Glomerular visceral epithelial cell (primary cell): ENCODE results near the gene BOLL.
"Not testable (repeated sequence)": the region's sequence is repeated elsewhere in the genome, so short reads cannot be mapped to it uniquely, and the experiment has no call there.

Experiments
- DNase-seq: peaks from one replicate; pipeline ENCODE4 v3.0.0-alpha.2; 2016; ENCODE audit errors: extremely low spot score

BOLL gene

DNA sequence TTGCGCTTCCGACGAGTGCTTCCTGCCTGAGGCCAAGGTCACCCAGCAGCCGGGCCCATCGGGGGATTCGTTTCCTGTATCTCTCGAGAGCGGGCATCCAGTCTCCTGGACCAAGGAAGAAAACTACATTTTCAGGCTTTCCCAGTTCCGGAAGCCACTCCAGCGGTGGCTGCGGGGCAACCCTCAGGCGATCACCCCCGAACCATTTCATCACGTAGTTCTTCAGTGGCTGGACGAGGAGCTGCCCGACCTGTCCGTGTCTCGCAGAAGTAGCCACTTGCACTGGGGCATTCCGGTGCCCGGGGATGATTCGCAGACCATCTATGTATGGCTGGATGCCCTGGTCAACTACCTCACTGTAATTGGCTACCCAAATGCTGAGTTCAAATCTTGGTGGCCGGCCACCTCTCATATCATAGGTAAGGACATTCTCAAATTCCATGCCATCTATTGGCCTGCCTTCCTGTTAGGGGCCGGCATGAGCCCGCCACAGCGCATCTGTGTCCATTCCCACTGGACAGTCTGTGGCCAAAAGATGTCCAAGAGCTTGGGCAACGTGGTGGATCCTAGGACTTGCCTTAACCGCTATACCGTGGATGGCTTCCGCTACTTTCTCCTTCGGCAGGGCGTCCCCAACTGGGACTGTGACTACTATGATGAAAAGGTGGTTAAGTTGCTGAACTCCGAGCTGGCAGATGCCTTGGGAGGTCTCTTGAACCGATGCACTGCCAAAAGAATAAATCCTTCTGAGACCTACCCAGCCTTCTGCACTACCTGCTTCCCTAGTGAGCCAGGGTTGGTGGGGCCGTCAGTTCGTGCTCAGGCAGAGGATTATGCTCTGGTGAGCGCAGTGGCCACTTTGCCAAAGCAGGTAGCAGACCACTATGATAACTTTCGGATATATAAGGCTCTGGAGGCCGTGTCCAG is 78.9 kb downstream of the BOLL start:
- peak; percentile 40 for DNase-seq

DNA sequence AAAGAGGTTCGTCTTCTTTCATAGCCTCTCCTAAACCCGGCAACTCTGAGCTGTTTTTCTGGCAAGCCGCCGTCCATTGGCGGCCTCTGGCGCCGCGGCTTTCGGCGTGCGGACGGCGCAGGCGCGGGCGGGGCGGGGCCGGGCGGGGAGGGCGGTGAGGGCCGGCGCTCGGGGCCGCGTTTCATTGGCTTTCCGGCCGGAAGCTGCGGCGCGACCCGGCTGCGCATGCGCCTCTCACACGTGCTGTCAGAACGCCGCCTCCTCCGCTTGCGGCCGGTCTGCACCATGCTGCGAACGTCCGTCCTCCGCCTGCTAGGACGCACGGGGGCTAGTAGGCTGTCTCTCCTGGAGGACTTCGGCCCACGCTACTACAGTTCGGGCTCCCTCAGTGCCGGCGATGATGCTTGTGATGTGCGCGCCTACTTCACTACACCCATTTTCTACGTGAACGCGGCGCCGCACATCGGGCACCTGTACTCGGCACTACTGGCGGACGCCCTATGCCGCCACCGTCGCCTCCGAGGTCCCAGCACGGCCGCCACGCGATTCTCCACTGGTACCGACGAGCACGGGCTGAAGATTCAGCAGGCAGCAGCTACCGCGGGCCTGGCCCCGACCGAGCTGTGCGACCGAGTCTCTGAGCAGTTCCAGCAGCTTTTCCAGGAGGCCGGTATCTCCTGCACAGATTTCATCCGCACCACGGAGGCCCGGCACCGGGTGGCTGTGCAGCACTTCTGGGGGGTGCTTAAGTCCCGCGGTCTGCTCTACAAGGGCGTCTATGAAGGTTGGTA is 79.8 kb downstream of the BOLL start, which contains the start of gene MARS2:
Gene MARS2 (plus strand): TSS at position 249 of the 791 bp plus-strand sequence. CDS start 37 bp downstream, at position 286.
- DNase-seq: peak; percentile 97

DNA sequence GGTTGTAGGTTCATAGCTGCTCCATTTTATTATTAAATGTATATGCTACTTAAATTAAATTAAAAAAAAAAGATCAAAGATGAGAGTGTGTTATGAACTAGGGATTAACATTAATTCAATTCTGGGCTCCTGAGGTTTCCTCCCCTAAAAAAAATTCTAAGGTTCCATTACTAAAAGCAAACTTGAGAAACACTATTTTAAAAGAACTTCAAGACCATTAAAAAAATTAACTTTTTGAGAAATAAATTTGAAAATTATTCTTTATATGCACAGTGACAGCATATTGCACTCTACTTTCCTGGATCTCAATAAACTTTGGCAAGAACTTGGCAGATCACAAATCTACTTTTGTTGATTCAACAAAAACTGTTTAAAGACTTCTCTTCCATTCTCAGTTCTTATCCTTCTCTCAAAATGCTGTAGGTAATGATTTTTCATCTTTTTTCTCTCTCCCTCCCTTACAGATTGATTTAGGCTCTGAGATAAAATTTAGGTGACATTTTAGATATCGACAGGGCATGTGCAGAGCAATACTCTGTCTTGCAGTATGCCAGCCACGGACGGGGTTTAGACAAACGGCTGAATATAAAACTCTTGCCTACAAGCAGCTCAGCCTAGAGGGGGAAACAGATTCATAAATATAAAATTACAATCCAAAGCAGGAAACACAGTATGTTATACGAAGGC is 80.5 kb downstream of the BOLL start:
- DNase-seq: no peak

DNA sequence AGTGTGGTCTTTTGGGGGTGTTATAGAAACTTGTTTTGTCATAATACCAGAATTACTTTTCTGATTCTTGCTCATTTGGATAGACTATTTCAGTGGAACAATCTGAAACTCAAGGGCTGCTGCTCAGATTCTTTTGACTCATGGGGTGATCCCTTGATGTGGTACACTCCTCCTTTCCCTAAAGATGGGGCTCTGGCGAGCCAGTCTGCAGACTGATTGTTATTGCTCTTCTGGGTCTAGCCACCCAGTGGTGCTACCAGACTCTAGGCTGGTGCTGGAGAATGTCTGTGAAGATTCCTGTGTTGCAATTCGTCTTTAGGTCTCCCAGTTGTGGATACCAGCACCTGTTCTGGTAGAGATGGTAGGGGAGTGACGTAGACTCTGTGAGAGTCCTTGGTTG is 84.2 kb downstream of the BOLL start:
- no peak for DNase-seq

DNA sequence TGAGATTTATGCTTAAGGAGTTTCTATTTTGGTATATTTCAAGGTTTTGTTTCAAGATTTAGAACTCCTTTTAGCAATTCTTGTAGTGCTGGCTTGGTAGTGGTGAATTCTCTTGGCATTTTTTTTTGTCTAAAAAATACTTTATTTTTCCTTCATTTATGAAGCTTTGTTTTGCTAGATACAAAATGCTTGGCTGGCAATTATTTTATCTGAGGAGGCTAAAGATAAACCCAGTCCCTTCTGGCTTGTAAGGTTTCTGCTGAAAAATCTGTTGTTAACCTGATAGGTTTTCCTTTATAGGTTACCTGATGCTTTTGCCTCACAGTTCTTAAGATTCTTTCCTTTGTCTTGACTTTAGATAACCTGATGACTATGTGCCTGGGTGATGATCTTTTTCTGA is 85.4 kb downstream of the BOLL start:
- not testable (repeated sequence) for DNase-seq

DNA sequence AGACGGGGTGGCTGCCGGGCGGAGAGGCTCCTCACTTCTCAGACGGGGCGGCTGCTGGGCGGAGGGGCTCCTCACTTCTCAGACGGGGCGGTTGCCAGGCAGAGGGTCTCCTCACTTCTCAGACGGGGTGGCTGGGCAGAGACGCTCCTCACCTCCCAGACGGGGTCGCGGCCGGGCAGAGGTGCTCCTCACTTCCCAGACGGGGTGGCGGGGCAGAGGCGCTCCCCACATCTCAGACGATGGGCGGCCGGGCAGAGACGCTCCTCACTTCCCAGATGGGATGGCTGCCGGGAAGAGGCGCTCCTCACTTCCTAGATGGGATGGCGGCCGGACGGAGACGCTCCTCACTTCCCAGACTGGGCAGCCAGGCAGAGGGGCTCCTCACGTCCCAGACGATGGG is 88.5 kb downstream of the BOLL start:
- not testable (repeated sequence) for DNase-seq

DNA sequence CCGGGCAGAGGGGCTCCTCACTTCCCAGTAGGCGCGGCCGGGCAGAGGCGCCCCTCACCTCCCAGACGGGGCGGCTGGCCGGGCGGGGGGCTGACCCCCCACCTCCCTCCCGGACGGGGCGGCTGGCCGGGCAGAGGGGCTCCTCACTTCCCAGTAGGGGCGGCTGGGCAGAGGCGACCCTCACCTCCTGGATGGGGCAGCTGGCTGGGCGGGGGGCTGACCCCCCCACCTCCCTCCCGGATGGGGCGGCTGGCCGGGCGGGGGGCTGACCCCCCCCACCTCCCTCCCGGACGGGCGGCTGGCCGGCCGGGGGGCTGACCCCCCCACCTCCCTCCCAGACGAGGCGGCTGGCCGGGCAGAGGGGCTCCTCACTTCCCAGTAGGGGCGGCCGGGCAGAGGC is 89.1 kb downstream of the BOLL start:
- not testable (repeated sequence) for DNase-seq

DNA sequence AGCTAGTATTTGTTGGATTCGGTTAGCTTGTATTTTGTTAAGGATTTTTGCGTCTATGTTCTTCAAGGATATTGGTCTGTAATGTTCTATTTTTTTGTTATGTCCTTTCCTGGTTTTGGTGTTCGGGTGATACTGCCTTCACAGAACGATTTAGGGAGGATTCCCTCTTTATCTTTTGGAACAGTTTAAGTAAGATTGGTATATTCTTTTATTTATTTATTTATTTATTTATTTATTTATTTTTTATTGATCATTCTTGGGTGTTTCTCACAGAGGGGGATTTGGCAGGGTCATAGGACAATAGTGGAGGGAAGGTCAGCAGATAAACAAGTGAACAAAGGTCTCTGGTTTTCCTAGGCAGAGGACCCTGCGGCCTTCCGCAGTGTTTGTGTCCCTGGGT is 89.9 kb downstream of the BOLL start:
- DNase-seq: not testable (repeated sequence)

DNA sequence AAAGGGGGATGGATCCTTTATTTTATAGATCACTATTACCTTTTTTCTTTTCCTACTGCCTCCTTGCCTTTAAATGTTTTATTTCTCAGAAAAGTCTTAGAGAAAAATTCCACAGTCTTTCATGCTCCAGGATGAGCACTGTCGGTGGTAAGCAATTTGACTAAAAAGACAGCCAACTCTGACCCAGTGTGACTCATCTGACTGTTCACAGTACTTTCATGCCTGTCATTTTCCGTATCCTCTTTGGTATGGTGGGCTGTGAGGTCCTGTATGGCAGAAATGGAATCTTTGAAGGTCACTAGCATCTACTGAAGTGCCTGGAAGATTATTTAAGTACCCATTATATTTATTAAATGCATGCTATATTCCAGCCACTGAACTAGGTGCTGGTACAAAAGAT is 107.6 kb downstream of the BOLL start:
- peak; percentile 10 for DNase-seq

DNA sequence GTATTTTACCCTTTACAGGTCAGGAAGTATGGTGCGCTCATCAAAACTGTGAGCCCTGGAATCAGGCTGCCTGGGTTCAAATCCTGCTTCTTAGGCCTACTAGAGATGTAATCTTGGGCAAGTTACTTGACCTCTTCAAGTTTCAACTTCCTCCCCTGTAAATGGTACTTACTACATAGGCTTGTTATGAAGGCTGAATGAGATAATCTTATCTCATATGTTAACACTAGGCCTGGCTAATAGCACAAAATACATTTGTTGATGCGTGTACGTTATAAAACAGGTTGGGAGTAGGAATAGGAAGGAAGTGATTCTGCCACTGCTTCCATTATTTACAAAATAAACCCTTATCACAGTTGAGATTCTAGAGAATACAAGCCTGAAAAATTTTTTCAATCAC is 108.1 kb downstream of the BOLL start:
- no peak for DNase-seq
